ENCODE data around the gene BNC1.
"Not testable (repeated sequence)": the region's sequence is repeated elsewhere in the genome, so short reads cannot be mapped to it uniquely, and the experiment has no call there.

BNC1 gene

GRCh38 chr15:83248151-83249029 lies 36.1 kb downstream of the BNC1 start:
- DNase-seq = peak; percentile 65

- no peak for DNase-seq
Measured at GRCh38 chr15:83243634-83244033, 40.8 kb downstream of the BNC1 start.

GRCh38 chr15:83230242-83230641 lies 54.2 kb downstream of the BNC1 start:
- DNase-seq = no peak

GRCh38 chr15:83225449-83225848 lies 59.0 kb downstream of the BNC1 start:
- no peak for DNase-seq

- not testable (repeated sequence) for DNase-seq
Measured at GRCh38 chr15:83221781-83222180, 62.7 kb downstream of the BNC1 start.

- no peak for DNase-seq
Measured at GRCh38 chr15:83219026-83219425, 65.4 kb downstream of the BNC1 start.

GRCh38 chr15:83215306-83215705 lies 69.2 kb downstream of the BNC1 start:
- DNase-seq = no peak

- no peak for DNase-seq
Measured at GRCh38 chr15:83210619-83211018, 73.8 kb downstream of the BNC1 start.

GRCh38 chr15:83209333-83209732 lies 75.1 kb downstream of the BNC1 start:
- no peak for DNase-seq

- no peak for DNase-seq
Measured at GRCh38 chr15:83208367-83208661, 76.2 kb downstream of the BNC1 start.

- peak; percentile 32 for DNase-seq
Measured at GRCh38 chr15:83207660-83208366, 76.7 kb downstream of the BNC1 start, which contains the start of gene HDGFL3. Gene HDGFL3 (minus strand): TSS chr15:83207823. CDS start chr15:83207414, 409 bp downstream.

GRCh38 chr15:83207009-83207659 lies 77.3 kb downstream of the BNC1 start:
- DNase-seq = no peak

- no peak for DNase-seq
Measured at GRCh38 chr15:83206526-83207008, 77.9 kb downstream of the BNC1 start.
